Activated naive CD4-positive, alpha-beta T cell treated with anti-CD3 and anti-CD28 coated beads, Interleukin-2, amount 50 U/mL, for 72 hours (primary cell): ENCODE data around the gene KRT72. TPM values are rescaled to one million over a fixed set of nuclear protein-coding genes. Genes with fewer than 3 reads are reported as not detected.

Experiments used
- ATAC-seq, 2 donors: fragments of 150-1000 bp; cut with Tn5 transposase; 2 replicates each; pipeline ENCODE4 v1.10.0; 2021; ENCODE audit warnings: mild to moderate bottlenecking in 2 of 2, moderate library complexity in 2 of 2
- DNase-seq, 2 donors: peaks; one replicate each; pipeline ENCODE4 v3.0.0; 2021 to 2022; ENCODE audit warnings: low spot score in 2 of 2
- H3K27ac Mint-ChIP-seq, 2 donors: one replicate each; pipeline ENCODE4 v1.8.0; 2022; ENCODE audit warnings: mild to moderate bottlenecking in 2 of 2, mixed read lengths in 2 of 2
- H3K36me3 Mint-ChIP-seq, 2 donors: one replicate each; pipeline ENCODE4 v1.8.0; 2022; ENCODE audit warnings: mixed read lengths in 2 of 2
- H3K9me3 Mint-ChIP-seq, 2 donors: one replicate each; pipeline ENCODE4 v1.8.0; 2022; ENCODE audit warnings: mixed read lengths in 2 of 2
- total RNA-seq, 2 donors: library from RNA; stranded (reverse); gene quantifications; one replicate each; pipeline ENCODE4 v1.2.3, GENCODE V29; 2022

KRT72 gene
- total RNA-seq, 2 donors from 2014 or later, result 1.4 to 7.7 TPM

GRCh38 chr12:52577316-52577715 lies 23.9 kb downstream of the KRT72 start:
- ATAC-seq, result no peak
- Mint-ChIP-seq H3K9me3 (no peaks in the 10 kb centered on the region), H3K36me3 (no peaks in the 10 kb centered on the region), H3K27ac (no peak overlapping the region)
- peak in 1 of 2 donors; percentile 23 for DNase-seq

GRCh38 chr12:52575948-52576347 lies 25.3 kb downstream of the KRT72 start:
- ATAC-seq, result no peak
- no peak overlapping the region for H3K27ac Mint-ChIP-seq

DNA sequence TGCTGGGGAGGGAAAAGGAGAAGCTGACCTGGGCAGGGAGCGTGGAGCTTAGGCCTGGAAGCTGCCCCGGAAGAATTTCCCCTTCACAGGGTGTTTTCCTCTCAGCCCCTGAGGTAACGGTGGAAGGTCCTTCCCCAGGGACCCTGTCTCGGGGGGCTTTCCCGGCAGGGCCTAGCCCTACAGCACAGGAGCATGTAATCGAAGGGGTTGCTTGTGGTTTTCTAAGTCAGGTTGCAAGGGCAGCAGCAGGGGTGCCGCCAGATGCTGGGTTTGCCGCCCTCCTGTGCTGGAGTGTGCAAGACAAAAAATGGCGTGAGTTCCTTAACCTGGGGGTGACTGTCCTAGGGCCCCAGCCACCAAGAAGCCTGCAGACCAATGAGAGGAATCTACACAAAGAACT lies 26.0 kb downstream of the KRT72 start:
- no peak overlapping the region for H3K27ac Mint-ChIP-seq
- DNase-seq, result peak in 1 of 2 donors; percentile 48
- no peak for ATAC-seq

More at GRCh38 chr12:52575948-52576347, 25.3 kb downstream of the KRT72 start:
- H3K9me3 Mint-ChIP-seq, result no peaks in the 10 kb centered on the region
- peak in 1 of 2 donors; percentile 18 for DNase-seq
- H3K36me3 Mint-ChIP-seq, result no peaks in the 10 kb centered on the region

GRCh38 chr12:52573743-52574142 lies 27.5 kb downstream of the KRT72 start, which contains the start of gene KRT74:
KRT74 (minus strand) TSS chr12:52573843; CDS start chr12:52573777, 66 bp downstream.
- DNase-seq, result no peak
- ATAC-seq, result no peak
- peak within 1 kb of the TSS in 1 of 2 donors; percentile 81 for H3K27ac Mint-ChIP-seq
- no peaks in the 10 kb centered on the region for H3K36me3 Mint-ChIP-seq
- H3K9me3 Mint-ChIP-seq, result no peaks in the 10 kb centered on the region

More for the DNA sequence above, 26.0 kb downstream of the KRT72 start:
- H3K9me3 Mint-ChIP-seq, result no peaks in the 10 kb centered on the region
- H3K36me3 Mint-ChIP-seq, result no peaks in the 10 kb centered on the region

GRCh38 chr12:52573306-52573705 lies 28.0 kb downstream of the KRT72 start:
- DNase-seq (peak in 1 of 2 donors; percentile 48), ATAC-seq (no peak)
- Mint-ChIP-seq H3K36me3 (no peaks in the 10 kb centered on the region), H3K27ac (peak overlapping the region in 1 of 2 donors; percentile 81), H3K9me3 (no peaks in the 10 kb centered on the region)

DNA sequence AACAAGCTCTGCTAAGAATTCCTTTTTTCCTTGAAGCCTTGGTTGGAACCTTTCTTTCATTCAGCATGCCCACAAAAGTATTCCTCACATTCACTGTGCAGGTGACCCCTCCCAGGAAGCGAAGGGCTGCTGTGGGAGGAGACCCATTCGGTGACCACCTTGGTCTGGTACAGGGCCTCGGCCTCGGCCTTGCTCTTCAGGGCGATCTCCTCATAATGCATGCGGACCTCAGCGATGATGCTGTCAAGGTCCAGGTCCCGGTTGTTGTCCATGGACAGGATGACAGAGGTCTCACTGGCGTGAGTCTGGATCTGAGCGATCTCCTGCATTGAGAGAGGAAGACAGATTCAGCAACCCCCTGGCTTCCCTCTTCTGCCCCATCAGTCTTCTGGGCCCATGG lies 30.8 kb downstream of the KRT72 start:
- H3K36me3 Mint-ChIP-seq, result no peaks in the 10 kb centered on the region
- no peak for ATAC-seq
- H3K27ac Mint-ChIP-seq, result no peak overlapping the region
- H3K9me3 Mint-ChIP-seq, result no peaks in the 10 kb centered on the region
- no peak for DNase-seq

- no peaks in the 10 kb centered on the region for H3K9me3 Mint-ChIP-seq
- ATAC-seq, result no peak
- no peak for DNase-seq
- H3K36me3 Mint-ChIP-seq, result no peaks in the 10 kb centered on the region
- no peak overlapping the region for H3K27ac Mint-ChIP-seq
Observed at GRCh38 chr12:52568111-52568510, 33.2 kb downstream of the KRT72 start.

GRCh38 chr12:52566847-52567291 lies 34.4 kb downstream of the KRT72 start:
- Mint-ChIP-seq H3K9me3 (no peaks in the 10 kb centered on the region), H3K27ac (no peak overlapping the region)
- ATAC-seq, result peak in 1 of 2 donors; percentile 11

DNA sequence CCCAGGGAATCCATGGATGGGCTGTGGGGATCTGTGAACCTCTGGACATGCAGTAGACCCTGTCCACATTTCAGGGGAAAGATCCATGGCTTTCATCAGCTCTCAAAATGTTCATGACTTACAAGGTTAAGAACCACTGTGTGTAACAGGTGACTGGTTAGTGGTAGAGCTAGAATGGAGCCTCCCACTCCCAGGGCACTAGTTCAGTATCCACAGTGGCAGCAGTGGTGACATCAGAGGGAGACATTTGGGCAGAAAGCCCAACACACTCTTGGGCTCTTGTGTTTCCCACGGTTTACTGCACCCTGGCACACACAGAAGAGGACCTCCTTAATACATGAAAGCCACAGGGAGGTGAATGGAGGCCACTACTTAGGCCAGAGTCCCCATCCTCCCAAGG lies 36.7 kb downstream of the KRT72 start:
- no peaks in the 10 kb centered on the region for H3K9me3 Mint-ChIP-seq
- no peak overlapping the region for H3K27ac Mint-ChIP-seq
- no peaks in the 10 kb centered on the region for H3K36me3 Mint-ChIP-seq
- ATAC-seq (no peak), DNase-seq (no peak)

More at GRCh38 chr12:52566847-52567291, 34.4 kb downstream of the KRT72 start:
- no peaks in the 10 kb centered on the region for H3K36me3 Mint-ChIP-seq
- no peak for DNase-seq

GRCh38 chr12:52561880-52562449 lies 39.3 kb downstream of the KRT72 start:
- ATAC-seq, result no peak
- H3K9me3 Mint-ChIP-seq, result no peaks in the 10 kb centered on the region
- no peak for DNase-seq
- H3K36me3 Mint-ChIP-seq, result no peaks in the 10 kb centered on the region
- no peak overlapping the region for H3K27ac Mint-ChIP-seq

- ATAC-seq (no peak), DNase-seq (no peak)
- Mint-ChIP-seq H3K36me3 (no peaks in the 10 kb centered on the region), H3K9me3 (no peaks in the 10 kb centered on the region), H3K27ac (no peak overlapping the region)
Observed at GRCh38 chr12:52559979-52560378, 41.3 kb downstream of the KRT72 start.

DNA sequence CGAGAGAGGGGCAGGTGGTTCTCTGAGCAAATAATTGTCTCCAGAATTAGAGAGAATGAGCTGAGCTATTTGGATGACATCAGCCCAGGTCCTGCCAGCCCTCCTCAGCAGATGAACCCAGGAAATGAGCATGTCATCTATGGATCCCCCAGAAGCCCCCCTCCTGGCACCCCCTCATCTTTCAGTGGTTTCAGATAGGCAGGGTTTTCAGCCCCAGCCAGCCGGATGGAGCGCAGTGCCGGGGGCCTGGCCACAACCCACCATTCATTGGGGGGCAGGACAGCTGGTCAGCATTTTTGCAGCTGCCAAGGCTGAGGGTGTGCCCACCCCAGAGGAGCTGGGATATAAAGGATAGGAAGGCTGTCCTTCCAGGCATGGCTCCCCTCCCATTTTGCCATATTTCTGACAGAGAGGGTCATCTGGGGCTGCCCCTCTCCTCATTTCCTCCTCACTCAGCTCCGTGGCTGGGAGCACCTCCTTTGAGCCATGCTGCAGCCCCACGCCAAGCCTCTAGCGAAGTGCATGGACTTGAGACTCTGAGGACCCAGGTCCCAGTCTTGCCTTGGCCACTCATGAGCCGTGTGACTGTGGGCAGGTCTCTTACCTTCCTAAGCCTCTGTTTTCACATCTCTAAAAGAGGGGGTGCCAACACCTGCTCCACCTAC lies 42.4 kb downstream of the KRT72 start:
- H3K36me3 Mint-ChIP-seq, result no peaks in the 10 kb centered on the region
- H3K9me3 Mint-ChIP-seq, result no peaks in the 10 kb centered on the region
- DNase-seq (no peak), ATAC-seq (no peak)
- peak overlapping the region; percentile 9 to 51 for H3K27ac Mint-ChIP-seq

DNA sequence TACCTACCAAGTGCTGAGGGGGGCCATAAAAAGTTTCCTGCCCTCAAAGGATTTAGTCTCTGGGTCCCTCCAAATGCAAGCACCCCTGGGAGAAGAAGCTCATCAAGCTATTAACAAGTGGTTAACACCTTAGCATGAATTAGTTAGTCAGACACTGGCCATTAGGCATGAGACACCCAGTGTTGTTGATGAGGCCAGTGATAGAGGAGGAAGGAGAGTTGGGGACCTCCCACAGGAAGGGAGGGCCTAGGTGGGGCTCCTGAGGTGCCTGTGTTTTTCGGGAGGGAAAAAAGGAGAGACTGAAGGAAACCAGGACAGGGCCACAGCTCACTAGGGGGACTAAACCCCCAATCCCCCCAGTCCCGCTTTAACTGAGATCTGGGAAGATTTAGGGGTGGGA lies 43.8 kb downstream of the KRT72 start:
- ATAC-seq (no peak), DNase-seq (no peak)
- Mint-ChIP-seq H3K36me3 (no peaks in the 10 kb centered on the region), H3K9me3 (no peaks in the 10 kb centered on the region), H3K27ac (no peak overlapping the region)

- no peak for DNase-seq
- no peak overlapping the region for H3K27ac Mint-ChIP-seq
- ATAC-seq, result no peak
- H3K36me3 Mint-ChIP-seq, result no peaks in the 10 kb centered on the region
- H3K9me3 Mint-ChIP-seq, result no peaks in the 10 kb centered on the region
Observed at GRCh38 chr12:52555577-52555976, 45.7 kb downstream of the KRT72 start.

DNA sequence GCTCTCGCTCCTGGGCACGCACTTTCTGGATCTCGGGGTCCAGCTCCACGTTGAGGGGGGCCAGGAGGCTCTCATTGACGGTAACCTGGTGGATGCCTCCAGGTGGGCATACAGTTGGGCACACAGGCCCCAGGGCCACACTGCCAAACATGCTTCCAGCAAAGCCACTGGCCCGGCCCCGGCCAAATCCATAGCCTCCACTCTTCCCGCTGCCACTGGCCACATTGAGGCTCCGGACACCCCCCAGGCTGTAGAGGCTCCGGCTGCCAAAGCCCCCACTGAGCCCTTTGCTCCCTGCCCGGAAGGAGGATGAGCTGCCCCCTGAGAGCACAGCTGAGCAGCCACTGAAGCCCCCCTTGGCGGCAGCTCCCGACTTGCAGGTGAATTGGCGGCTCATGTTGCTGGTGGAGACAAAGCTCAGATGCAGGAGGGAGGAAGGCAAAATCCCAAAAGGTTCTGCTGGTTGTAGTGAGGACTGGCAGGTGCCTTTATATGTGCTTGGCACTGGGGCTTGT lies 48.5 kb downstream of the KRT72 start, which contains the start of gene KRT71:
Gene KRT71 (minus strand): TSS at position 465 of the 515 bp plus-strand sequence. CDS start 68 bp downstream, at position 397.
- Mint-ChIP-seq H3K36me3 (no peaks in the 10 kb centered on the region), H3K9me3 (no peaks in the 10 kb centered on the region), H3K27ac (peak within 1 kb of the TSS in 1 of 2 donors; percentile 49)
- DNase-seq, result no peak
- no peak for ATAC-seq

GRCh38 chr12:52552055-52552454 lies 49.2 kb downstream of the KRT72 start:
- ATAC-seq, result no peak
- DNase-seq, result no peak
- Mint-ChIP-seq H3K36me3 (no peaks in the 10 kb centered on the region), H3K27ac (no peak overlapping the region), H3K9me3 (no peaks in the 10 kb centered on the region)

DNA sequence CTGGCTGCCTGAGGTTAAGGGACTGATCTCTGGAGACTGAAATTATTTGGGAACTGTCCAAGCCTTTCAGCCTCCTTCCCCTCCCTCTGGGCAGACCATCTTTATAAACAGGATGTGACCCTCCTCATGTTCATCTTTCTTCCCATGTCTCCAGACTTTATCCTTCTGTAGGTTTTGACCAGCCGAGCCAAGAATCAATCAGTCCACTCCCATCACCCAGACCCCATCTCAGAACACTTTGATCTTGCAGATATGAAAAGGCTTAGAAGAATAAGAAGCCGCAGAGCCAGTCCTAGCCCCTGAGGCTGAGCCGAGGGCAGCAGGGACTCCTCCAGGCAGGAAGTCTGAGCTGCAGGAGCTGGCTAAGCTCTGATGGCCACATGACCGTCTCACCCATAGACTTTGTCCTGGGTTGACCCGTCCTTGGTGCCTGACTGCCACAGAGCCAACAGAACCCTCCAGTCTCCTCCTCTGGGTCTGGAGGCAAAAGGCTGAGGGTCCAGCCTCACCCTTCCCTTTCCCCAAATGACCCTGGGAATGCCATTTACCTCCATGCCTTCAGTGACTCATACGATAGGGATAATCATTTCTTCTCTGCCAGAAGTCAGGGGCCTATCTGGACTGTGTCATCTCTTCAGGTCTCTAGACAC lies 49.9 kb downstream of the KRT72 start:
- ATAC-seq (no peak), DNase-seq (no peak)
- Mint-ChIP-seq H3K9me3 (no peaks in the 10 kb centered on the region), H3K36me3 (no peaks in the 10 kb centered on the region), H3K27ac (peak overlapping the region in 1 of 2 donors; percentile 1)
